Putamen (tissue), 1 donor: ENCODE data around the gene PRELID1.

Experiments used
- DNase-seq: peaks from one replicate; pipeline ENCODE4 v3.0.0-alpha.2; 2016; ENCODE audit warnings: low spot score

The PRELID1 gene

GRCh38 chr5:177314376-177315342 is 11.1 kb downstream of the PRELID1 start:
- DNase-seq: no peak

GRCh38 chr5:177315411-177315810 is 11.8 kb downstream of the PRELID1 start:
- no peak for DNase-seq

- DNase-seq: no peak
Measured at GRCh38 chr5:177316005-177316404, 12.4 kb downstream of the PRELID1 start.

DNA sequence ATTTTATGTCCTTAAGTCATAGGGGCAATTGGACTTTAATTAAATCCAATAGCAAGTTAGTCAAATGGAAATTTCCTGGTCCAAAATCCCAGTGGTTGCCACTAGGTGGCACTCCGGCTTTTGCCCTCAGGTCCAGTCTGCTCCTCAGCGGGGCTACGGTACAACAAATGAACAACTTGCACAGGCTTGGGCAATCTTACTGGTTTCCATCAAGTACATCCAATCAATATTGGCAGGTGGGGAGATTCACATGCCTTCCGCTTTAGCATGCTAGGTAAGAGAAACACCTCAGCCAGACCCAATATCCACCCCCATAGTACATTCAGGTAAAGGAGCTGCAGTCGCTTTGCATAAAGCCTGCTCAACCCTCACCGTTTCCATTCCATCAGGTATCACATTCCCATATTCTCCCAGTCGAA is 14.4 kb downstream of the PRELID1 start:
- peak; percentile 64 for DNase-seq

GRCh38 chr5:177319913-177320588 is 16.5 kb downstream of the PRELID1 start:
- DNase-seq: no peak

- no peak for DNase-seq
Measured at GRCh38 chr5:177320879-177321278, 17.3 kb downstream of the PRELID1 start.

GRCh38 chr5:177325868-177326381 is 22.3 kb downstream of the PRELID1 start:
- no peak for DNase-seq

- no peak for DNase-seq
Measured at GRCh38 chr5:177327539-177328522, 24.2 kb downstream of the PRELID1 start.

- no peak for DNase-seq
Measured at GRCh38 chr5:177328545-177329231, 25.1 kb downstream of the PRELID1 start.

GRCh38 chr5:177329883-177330282 is 26.3 kb downstream of the PRELID1 start:
- DNase-seq: no peak

- DNase-seq: no peak
Measured at GRCh38 chr5:177330991-177331842, 27.6 kb downstream of the PRELID1 start.

- DNase-seq: no peak
Measured at GRCh38 chr5:177332031-177332895, 28.7 kb downstream of the PRELID1 start.

DNA sequence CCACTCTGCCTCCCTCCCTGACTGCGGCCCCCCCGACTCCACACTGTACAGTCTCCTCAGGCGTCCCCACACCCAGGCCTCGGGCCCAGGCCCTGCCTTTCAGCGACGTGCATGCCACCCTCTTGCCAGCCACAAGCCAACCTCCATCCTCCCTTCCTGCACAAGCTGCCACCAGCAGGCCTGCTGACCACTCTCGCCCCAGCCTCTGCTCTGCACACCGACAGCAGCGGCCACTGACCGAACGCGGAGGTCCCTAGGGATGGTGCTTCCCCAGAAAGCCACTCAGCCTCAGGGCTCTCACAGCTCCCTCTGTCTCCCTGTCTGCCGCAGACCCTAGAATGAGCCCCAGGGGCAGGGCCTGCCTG is 29.3 kb downstream of the PRELID1 start:
- DNase-seq: no peak

GRCh38 chr5:177333420-177334154 is 30.0 kb downstream of the PRELID1 start:
- no peak for DNase-seq

DNA sequence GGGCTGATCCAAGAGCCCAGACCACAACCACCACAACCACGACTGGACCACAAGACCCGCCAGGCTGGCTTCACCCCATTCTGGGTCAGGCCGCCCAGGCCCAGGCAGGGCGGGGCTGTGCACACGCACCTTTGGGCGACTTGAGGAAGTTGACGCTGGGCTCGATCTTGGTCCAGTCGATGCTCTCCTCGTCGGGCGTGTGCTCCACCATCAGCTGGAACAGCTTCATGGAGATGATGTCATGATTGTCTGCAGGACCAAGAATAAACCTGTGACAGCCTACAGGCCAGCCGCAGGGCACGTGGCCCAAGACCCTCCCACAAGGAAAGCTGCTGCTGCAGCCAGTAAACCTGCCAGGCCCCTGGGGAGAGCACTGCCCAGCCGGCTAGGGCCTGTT is 30.6 kb downstream of the PRELID1 start:
- no peak for DNase-seq

DNA sequence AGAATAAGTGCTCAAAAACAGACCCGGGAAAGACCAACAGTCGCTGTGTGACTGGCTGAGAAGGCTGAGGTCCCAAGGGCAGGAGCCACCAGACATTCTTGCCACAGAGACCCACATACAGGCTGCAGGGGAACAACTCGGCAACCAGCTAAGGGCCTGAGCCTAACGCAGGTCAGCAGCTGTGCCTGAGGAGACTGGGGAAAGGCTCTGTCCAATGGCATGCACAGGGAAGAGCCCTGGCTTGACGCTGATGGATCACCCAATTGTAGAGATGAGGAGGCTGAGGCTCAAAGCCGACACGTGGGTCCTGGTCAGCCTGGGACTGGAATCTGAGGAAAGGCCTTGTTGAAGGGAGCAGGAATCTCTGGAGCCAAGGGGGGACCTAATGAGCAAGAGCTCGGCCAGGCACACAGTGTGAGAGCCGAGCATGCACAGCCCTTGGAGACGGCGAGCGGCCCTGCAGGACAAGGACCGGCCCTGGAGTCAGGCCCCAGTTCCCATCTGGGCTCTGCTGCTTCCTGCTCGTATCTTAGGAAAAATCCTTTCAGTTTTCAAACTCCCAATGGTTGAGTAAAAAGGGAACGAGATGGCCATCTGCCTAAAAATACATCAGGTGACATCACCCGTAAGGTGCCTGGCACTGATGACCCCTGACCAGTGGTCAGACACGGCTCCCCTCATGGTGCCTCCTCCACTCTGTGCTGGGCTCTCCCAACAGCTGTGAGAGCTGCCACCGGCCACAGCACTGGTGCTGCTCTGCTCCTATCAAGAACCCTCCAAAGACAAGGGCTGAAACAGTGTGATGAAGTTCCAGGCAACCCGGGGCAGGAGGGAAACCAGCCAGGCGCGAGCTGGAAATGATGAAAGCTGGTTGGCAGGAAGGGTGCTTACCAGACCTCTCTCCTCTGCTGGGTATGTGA is 31.4 kb downstream of the PRELID1 start:
- no peak for DNase-seq

DNA sequence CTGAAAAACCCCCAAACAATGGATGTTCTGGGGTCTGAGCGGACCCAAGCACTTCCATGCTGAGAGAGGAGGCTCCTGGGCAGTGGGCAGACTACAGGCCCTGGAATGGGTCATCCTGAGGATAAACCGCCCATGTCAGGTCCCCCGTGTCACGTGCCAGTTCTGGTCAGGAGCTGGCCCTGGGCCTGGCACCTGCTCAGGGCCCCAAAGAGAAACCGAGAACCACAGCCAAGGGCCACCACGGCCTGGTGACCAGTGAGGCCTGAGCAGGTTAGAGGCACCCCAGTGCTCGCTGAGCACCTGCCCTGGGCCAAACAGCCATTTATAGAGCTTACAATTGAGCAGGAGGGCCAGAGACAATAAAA is 32.1 kb downstream of the PRELID1 start:
- DNase-seq: no peak

DNA sequence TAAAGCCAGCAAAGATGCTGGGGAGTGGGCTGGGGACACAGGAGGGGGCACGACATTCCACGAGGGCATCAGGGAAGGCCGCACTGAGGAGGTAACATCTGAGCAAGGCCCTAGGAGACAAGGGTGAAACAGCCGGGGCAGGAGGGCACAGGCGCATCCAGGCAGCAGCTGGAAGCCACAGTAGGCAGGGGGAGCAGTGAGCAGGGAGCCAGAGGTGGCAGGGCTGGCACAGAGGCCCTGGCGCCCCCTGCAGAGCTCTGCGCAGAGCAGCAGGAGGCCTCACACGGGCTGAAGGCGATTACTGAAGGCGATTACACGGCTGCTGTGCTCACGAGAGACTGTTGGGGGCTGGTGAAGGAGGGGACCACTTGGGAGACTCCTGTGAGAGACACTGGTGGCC is 32.5 kb downstream of the PRELID1 start:
- no peak for DNase-seq
